ACC112 (cell line): Measurements from ENCODE around the gene NTSR1.

Source experiments
- H2AFZ ChIP-seq: fragments of 200-600 bp; sonication (generic); one replicate; pipeline ENCODE4 v1.6.0; 2017; ENCODE audit warnings: antibody characterized with exemption, low read length; ENCODE audit not compliant: unreplicated experiment
- H3K27ac ChIP-seq: fragments of 200-600 bp; sonication (generic); 2 replicates; pipeline ENCODE4 v1.5.1; 2014; ENCODE audit warnings: low read depth, mild to moderate bottlenecking, antibody characterized with exemption, low read length, moderate library complexity
- H3K27me3 ChIP-seq: fragments of 200-600 bp; sonication (generic); 2 replicates; pipeline ENCODE4 v1.6.1; 2014; ENCODE audit warnings: mild to moderate bottlenecking, antibody characterized with exemption, low read length, moderate library complexity, mixed read lengths; ENCODE audit not compliant: insufficient read depth
- H3K36me3 ChIP-seq: fragments of 200-600 bp; sonication (generic); 2 replicates; pipeline ENCODE4 v1.6.1; 2016; ENCODE audit warnings: mild to moderate bottlenecking, antibody characterized with exemption, low read length, moderate library complexity, mixed read lengths; ENCODE audit not compliant: insufficient read depth
- H3K4me1 ChIP-seq: fragments of 200-600 bp; sonication (generic); one replicate; pipeline ENCODE4 v1.6.1; 2016; ENCODE audit warnings: low read length, mixed read lengths; ENCODE audit not compliant: insufficient read depth, unreplicated experiment, control insufficient read depth
- H3K4me3 ChIP-seq: fragments of 200-600 bp; sonication (generic); 2 replicates; pipeline ENCODE4 v1.5.1; 2014; ENCODE audit warnings: mild to moderate bottlenecking, low read depth, low read length
- H3K79me2 ChIP-seq: fragments of 200-600 bp; sonication (generic); one replicate; pipeline ENCODE4 v1.6.0; 2016; ENCODE audit warnings: low read length; ENCODE audit not compliant: control insufficient read depth, unreplicated experiment, insufficient read depth

The NTSR1 gene

GRCh38 chr20:62708591-62709536, at the start of gene NTSR1:
Gene NTSR1, plus strand, starts transcription at chr20:62708836. Its CDS starts 372 bp downstream, at chr20:62709208.
- H3K4me1 ChIP-seq, result peaks cover 14% of the 10 kb centered on the region

GRCh38 chr20:62659488-62660239, 49.0 kb upstream of the NTSR1 start:
- Histone ChIP-seq H3K27ac (no peak overlapping the region), H3K4me1 (peaks cover 6% of the 10 kb centered on the region), H3K27me3 (no peaks in the 10 kb centered on the region), H3K36me3 (no peaks in the 10 kb centered on the region), H3K79me2 (no peaks in the 10 kb centered on the region), H3K4me3 (no peak overlapping the region), H2AFZ (no peak overlapping the region)

More at GRCh38 chr20:62708591-62709536, at the start of gene NTSR1:
- Histone ChIP-seq H3K4me3 (no peak within 1 kb of the TSS), H3K79me2 (no peaks in the 10 kb centered on the region), H3K27me3 (peaks cover 53% of the 10 kb centered on the region), H3K36me3 (no peaks in the 10 kb centered on the region), H3K27ac (no peak within 1 kb of the TSS), H2AFZ (no peak within 1 kb of the TSS)

DNA sequence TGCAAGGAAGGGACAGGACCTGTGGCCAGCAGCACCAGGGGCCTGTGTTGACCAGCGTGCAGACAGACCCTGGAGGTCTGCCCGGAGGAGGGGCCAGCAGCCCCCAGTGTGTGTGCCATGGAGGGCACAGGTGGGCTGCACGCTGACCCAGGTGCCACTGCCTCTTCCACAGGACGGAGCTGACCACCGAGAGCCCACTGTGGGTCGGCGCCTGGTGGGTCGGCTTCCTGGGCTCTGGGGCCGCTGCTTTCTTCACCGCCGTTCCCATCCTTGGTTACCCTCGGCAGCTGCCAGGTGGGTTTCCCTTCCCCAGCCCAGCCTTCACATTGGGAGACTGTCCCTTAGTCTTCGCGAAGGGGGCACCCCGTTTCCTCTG, 48.4 kb upstream of the NTSR1 start:
- H2AFZ ChIP-seq, result no peak overlapping the region
- H3K4me3 ChIP-seq, result no peak overlapping the region
- H3K36me3 ChIP-seq, result no peaks in the 10 kb centered on the region
- H3K27ac ChIP-seq, result no peak overlapping the region
- H3K4me1 ChIP-seq, result peaks cover 6% of the 10 kb centered on the region
- H3K27me3 ChIP-seq, result no peaks in the 10 kb centered on the region
- H3K79me2 ChIP-seq, result no peaks in the 10 kb centered on the region

DNA sequence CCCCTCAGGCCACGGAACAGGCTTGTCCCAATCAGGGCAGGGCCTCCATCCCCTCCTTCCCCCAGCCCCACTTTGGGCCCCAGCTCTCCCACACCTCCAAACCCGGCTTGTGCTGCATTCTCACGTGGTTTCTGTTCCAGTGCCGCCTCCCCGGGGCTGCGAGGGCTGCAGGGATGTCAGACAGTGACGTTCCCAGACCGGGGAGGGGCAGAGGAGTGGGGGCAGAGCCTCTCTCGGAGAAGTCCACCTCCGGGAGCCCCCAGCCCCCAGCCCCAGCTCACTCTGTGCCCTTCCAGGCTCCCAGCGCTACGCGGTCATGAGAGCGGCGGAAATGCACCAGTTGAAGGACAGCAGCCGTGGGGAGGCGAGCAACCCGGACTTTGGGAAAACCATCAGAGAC, 47.9 kb upstream of the NTSR1 start:
- H3K27ac ChIP-seq, result no peak overlapping the region
- no peak overlapping the region for H2AFZ ChIP-seq
- no peak overlapping the region for H3K4me3 ChIP-seq
- no peaks in the 10 kb centered on the region for H3K79me2 ChIP-seq
- no peaks in the 10 kb centered on the region for H3K36me3 ChIP-seq
- H3K4me1 ChIP-seq, result peaks cover 6% of the 10 kb centered on the region
- no peaks in the 10 kb centered on the region for H3K27me3 ChIP-seq

- Histone ChIP-seq H2AFZ (no peak overlapping the region), H3K4me3 (no peak overlapping the region), H3K79me2 (no peaks in the 10 kb centered on the region), H3K27me3 (no peaks in the 10 kb centered on the region), H3K4me1 (peaks cover 6% of the 10 kb centered on the region), H3K36me3 (no peaks in the 10 kb centered on the region), H3K27ac (no peak overlapping the region)
Observed at GRCh38 chr20:62661647-62662046, 47.0 kb upstream of the NTSR1 start.

DNA sequence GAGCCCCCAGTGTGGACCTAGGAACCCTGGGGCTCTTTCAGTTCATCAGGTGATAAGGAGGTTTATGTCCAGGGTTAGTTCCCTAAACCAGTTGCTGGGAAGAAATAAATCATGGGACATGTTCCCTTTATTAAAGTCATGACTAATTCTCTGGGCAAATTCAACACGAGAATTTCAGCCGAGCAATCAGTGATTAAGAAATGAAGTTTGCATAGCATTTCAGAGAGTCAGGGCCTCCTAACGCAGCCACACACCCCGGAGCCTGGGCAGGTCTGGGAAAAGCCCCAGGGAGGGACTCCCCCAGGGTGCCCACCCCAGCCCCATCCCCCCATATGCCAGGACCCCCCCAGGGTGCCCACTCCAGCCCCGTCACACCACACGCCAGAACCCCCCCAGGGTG, 46.2 kb upstream of the NTSR1 start:
- peaks cover 6% of the 10 kb centered on the region for H3K4me1 ChIP-seq
- no peaks in the 10 kb centered on the region for H3K27me3 ChIP-seq
- no peak overlapping the region for H3K4me3 ChIP-seq
- no peak overlapping the region for H3K27ac ChIP-seq
- no peak overlapping the region for H2AFZ ChIP-seq
- no peaks in the 10 kb centered on the region for H3K79me2 ChIP-seq
- no peaks in the 10 kb centered on the region for H3K36me3 ChIP-seq

DNA sequence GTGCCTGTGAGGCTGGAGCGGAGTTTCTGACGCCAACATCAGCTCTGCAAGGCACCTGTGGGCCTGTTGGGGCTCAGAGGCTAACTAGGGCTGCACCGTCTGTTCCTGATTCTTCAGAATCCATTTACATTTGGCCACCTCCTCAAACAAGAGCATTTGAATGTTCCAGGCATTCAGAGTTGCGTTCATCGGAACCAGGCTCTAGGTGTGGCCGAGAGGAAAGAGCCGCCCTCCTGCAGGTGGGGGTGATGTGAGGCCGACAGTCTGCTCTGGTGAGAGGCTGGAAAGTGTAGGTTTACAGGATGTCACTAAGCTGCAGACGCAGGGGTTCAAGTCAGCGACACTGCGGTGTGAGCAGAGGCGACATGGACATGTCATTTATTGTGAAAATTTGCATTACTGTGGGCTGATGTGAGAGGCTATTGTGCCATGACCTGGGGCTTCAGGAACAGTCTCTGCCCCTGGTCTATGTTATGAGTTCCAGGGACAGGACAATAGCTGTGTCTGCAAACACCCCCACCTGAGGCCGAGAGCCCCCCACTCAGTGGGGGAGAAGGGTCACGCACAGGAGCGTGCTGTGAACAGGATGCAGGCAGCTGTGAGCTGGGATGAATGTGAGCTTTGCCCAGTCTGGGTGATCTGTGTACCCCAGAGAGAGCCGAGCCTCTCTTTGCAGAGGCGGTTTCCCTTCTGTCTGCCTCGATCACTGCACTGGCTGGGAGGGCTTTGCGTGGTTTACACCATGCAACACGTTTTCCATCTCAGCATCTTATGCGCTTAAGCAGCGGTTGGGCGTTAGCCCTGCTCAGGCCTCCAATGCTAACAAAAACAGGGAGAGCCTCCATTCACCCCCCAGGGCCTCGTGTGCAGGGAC, 45.3 kb upstream of the NTSR1 start:
- Histone ChIP-seq H3K36me3 (no peaks in the 10 kb centered on the region), H3K79me2 (no peaks in the 10 kb centered on the region), H2AFZ (no peak overlapping the region), H3K4me3 (no peak overlapping the region), H3K4me1 (peaks cover 6% of the 10 kb centered on the region), H3K27me3 (no peaks in the 10 kb centered on the region), H3K27ac (no peak overlapping the region)

GRCh38 chr20:62664019-62664971, 44.3 kb upstream of the NTSR1 start:
- no peak overlapping the region for H2AFZ ChIP-seq
- H3K4me1 ChIP-seq, result peaks cover 6% of the 10 kb centered on the region
- no peak overlapping the region for H3K4me3 ChIP-seq
- H3K36me3 ChIP-seq, result no peaks in the 10 kb centered on the region
- H3K79me2 ChIP-seq, result no peaks in the 10 kb centered on the region
- no peaks in the 10 kb centered on the region for H3K27me3 ChIP-seq
- H3K27ac ChIP-seq, result no peak overlapping the region

- H3K27me3 ChIP-seq, result no peaks in the 10 kb centered on the region
- no peak overlapping the region for H2AFZ ChIP-seq
- H3K36me3 ChIP-seq, result no peaks in the 10 kb centered on the region
- H3K4me3 ChIP-seq, result no peak overlapping the region
- no peaks in the 10 kb centered on the region for H3K79me2 ChIP-seq
- no peak overlapping the region for H3K27ac ChIP-seq
- H3K4me1 ChIP-seq, result peaks cover 6% of the 10 kb centered on the region
Observed at GRCh38 chr20:62665153-62665754, 43.4 kb upstream of the NTSR1 start.
